Hepatocyte (in vitro differentiated cells): ENCODE results near the gene BAIAP3. TPM values are rescaled to one million over a fixed set of nuclear protein-coding genes. Genes with fewer than 3 reads are reported as not detected.

Source experiments
- DNase-seq: peaks from one replicate; pipeline ENCODE4 v3.0.0-alpha.2; 2016; ENCODE audit warnings: low spot score
- H2AFZ ChIP-seq: fragments of 200-600 bp; sonication (generic); 2 replicates; pipeline ENCODE4 v1.6.0; 2016; ENCODE audit warnings: antibody characterized with exemption, mild to moderate bottlenecking
- H3K27ac ChIP-seq: fragments of 200-600 bp; sonication (generic); 2 replicates; pipeline ENCODE4 v1.5.1; 2016; ENCODE audit warnings: mild to moderate bottlenecking
- H3K27me3 ChIP-seq: fragments of 200-600 bp; sonication (generic); 2 replicates; pipeline ENCODE4 v1.6.1; 2016
- H3K36me3 ChIP-seq: fragments of 200-600 bp; sonication (generic); replicated peaks from 2 replicates; pipeline ENCODE4 v1.5.1; 2016; ENCODE audit warnings: low read depth; ENCODE audit not compliant: insufficient read depth
- H3K4me1 ChIP-seq: fragments of 200-600 bp; sonication (generic); 2 replicates; pipeline ENCODE4 v1.5.1; 2016; ENCODE audit warnings: mild to moderate bottlenecking, moderate library complexity; ENCODE audit not compliant: insufficient read depth
- H3K4me2 ChIP-seq: fragments of 200-600 bp; sonication (generic); 2 replicates; pipeline ENCODE4 v1.6.0; 2016
- H3K4me3 ChIP-seq: fragments of 200-600 bp; sonication (generic); 2 replicates; pipeline ENCODE4 v1.5.1; 2016; ENCODE audit warnings: mild to moderate bottlenecking
- H3K79me2 ChIP-seq: fragments of 200-600 bp; sonication (generic); 2 replicates; pipeline ENCODE4 v1.6.0; 2017; ENCODE audit warnings: mild to moderate bottlenecking
- H3K9me2 ChIP-seq: fragments of 200-600 bp; sonication (generic); replicated peaks from 2 replicates; pipeline ENCODE4 v1.6.0; 2017; ENCODE audit warnings: mild to moderate bottlenecking; ENCODE audit not compliant: insufficient read depth
- H3K9me3 ChIP-seq: fragments of 200-600 bp; sonication (generic); 2 replicates; pipeline ENCODE4 v1.5.1; 2016; ENCODE audit warnings: low read depth, mild to moderate bottlenecking
- H4K20me1 ChIP-seq: fragments of 200-600 bp; sonication (generic); 2 replicates; pipeline ENCODE4 v1.6.0; 2016; ENCODE audit warnings: mild to moderate bottlenecking; ENCODE audit not compliant: insufficient read depth, poor library complexity, severe bottlenecking
- CTCF ChIP-seq: fragments of 200-600 bp; sonication (generic); IDR thresholded peaks from 2 replicates; pipeline ENCODE4 v1.5.1; 2016; ENCODE audit warnings: antibody characterized with exemption, mild to moderate bottlenecking; ENCODE audit not compliant: poor library complexity
- EZH2 ChIP-seq: fragments of 200-600 bp; sonication (generic); IDR thresholded peaks from 2 replicates; pipeline ENCODE4 v1.6.1; 2016; ENCODE audit warnings: antibody characterized with exemption, mild to moderate bottlenecking, borderline replicate concordance
- EZH2phosphoT487 ChIP-seq: fragments of 200-600 bp; sonication (generic); IDR thresholded peaks from one replicate; pipeline ENCODE4 v1.6.1; 2018; ENCODE audit warnings: antibody characterized with exemption, mild to moderate bottlenecking, low read depth, moderate library complexity; ENCODE audit not compliant: unreplicated experiment, severe bottlenecking
- WGBS: methylation state at CpG from one replicate; pipeline ENCODE4 v1.1.6; 2016; ENCODE audit warnings: low lambda C conversion rate; ENCODE audit errors: missing lambda C conversion rate; 5-methylcytosine and 5-hydroxymethylcytosine counted together
- polyA plus RNA-seq: library from polyadenylated mRNA; unstranded; fragments of >200 nt; fragmentation: Nextera tagmentation; extraction: Ambion mirVana; gene quantifications from 2 replicates; pipeline ENCODE4 v1.2.1, GENCODE V29; 2016
- total RNA-seq: library from RNA; depleted of rRNA; stranded (reverse); fragments of >200 nt; gene quantifications from 2 replicates; pipeline ENCODE4 v1.2.3, GENCODE V29; 2014

BAIAP3 gene
- total and polyA plus RNA-seq, 2 experiments from 2014 or later = 2.4 to 3.0 TPM

- Histone ChIP-seq H3K79me2 (no peaks in the 10 kb centered on the region), H3K4me2 (no peak overlapping the region), H3K4me1 (no peaks in the 10 kb centered on the region), H3K9me2 (no peaks in the 10 kb centered on the region), H4K20me1 (no peaks in the 10 kb centered on the region), H3K4me3 (no peak overlapping the region), H2AFZ (no peak overlapping the region), H3K36me3 (no peaks in the 10 kb centered on the region), H3K27ac (no peak overlapping the region), H3K27me3 (no peaks in the 10 kb centered on the region), H3K9me3 (no peaks in the 10 kb centered on the region)
- TF ChIP-seq EZH2 = no peak
- TF ChIP-seq EZH2phosphoT487 = no peak
- TF ChIP-seq CTCF = no peak
- WGBS = 95% methylated on average over 16 of the region's 19 CpGs
- no peak for DNase-seq
Observed at GRCh38 chr16:1394367-1394951, 61.0 kb downstream of the BAIAP3 start.

- 87% methylated on average over 21 of the region's 22 CpGs for WGBS
- DNase-seq = no peak
Observed at GRCh38 chr16:1395444-1396031, 62.1 kb downstream of the BAIAP3 start.

GRCh38 chr16:1397779-1398178, 64.3 kb downstream of the BAIAP3 start:
- DNase-seq = no peak
- Histone ChIP-seq H3K79me2 (no peaks in the 10 kb centered on the region), H3K4me2 (no peak overlapping the region), H2AFZ (no peak overlapping the region), H3K4me1 (no peaks in the 10 kb centered on the region), H3K9me2 (no peaks in the 10 kb centered on the region), H4K20me1 (no peaks in the 10 kb centered on the region), H3K4me3 (no peak overlapping the region), H3K27ac (no peak overlapping the region), H3K27me3 (no peaks in the 10 kb centered on the region), H3K36me3 (no peaks in the 10 kb centered on the region), H3K9me3 (no peaks in the 10 kb centered on the region)
- no peak for TF ChIP-seq EZH2
- no peak for TF ChIP-seq CTCF
- no peak for TF ChIP-seq EZH2phosphoT487
- 97% methylated on average over 21 of the region's 21 CpGs for WGBS

More at GRCh38 chr16:1395444-1396031, 62.1 kb downstream of the BAIAP3 start:
- no peaks in the 10 kb centered on the region for H3K9me2 ChIP-seq
- no peaks in the 10 kb centered on the region for H3K9me3 ChIP-seq
- H3K27ac ChIP-seq = no peak overlapping the region
- H3K79me2 ChIP-seq = no peaks in the 10 kb centered on the region
- no peak overlapping the region for H3K4me3 ChIP-seq
- no peaks in the 10 kb centered on the region for H4K20me1 ChIP-seq
- no peaks in the 10 kb centered on the region for H3K4me1 ChIP-seq
- H3K36me3 ChIP-seq = no peaks in the 10 kb centered on the region
- no peak overlapping the region for H2AFZ ChIP-seq
- TF ChIP-seq CTCF (no peak), EZH2phosphoT487 (no peak), EZH2 (no peak)
- H3K4me2 ChIP-seq = no peak overlapping the region
- no peaks in the 10 kb centered on the region for H3K27me3 ChIP-seq
